Measurements from ENCODE around the gene SLC8A2.
A peak's percentile ranks its signal among the peaks of the same experiment; 100 is the strongest.
"Not testable (repeated sequence)": the region's sequence is repeated elsewhere in the genome, so short reads cannot be mapped to it uniquely, and the experiment has no call there.

SLC8A2 gene

DNA sequence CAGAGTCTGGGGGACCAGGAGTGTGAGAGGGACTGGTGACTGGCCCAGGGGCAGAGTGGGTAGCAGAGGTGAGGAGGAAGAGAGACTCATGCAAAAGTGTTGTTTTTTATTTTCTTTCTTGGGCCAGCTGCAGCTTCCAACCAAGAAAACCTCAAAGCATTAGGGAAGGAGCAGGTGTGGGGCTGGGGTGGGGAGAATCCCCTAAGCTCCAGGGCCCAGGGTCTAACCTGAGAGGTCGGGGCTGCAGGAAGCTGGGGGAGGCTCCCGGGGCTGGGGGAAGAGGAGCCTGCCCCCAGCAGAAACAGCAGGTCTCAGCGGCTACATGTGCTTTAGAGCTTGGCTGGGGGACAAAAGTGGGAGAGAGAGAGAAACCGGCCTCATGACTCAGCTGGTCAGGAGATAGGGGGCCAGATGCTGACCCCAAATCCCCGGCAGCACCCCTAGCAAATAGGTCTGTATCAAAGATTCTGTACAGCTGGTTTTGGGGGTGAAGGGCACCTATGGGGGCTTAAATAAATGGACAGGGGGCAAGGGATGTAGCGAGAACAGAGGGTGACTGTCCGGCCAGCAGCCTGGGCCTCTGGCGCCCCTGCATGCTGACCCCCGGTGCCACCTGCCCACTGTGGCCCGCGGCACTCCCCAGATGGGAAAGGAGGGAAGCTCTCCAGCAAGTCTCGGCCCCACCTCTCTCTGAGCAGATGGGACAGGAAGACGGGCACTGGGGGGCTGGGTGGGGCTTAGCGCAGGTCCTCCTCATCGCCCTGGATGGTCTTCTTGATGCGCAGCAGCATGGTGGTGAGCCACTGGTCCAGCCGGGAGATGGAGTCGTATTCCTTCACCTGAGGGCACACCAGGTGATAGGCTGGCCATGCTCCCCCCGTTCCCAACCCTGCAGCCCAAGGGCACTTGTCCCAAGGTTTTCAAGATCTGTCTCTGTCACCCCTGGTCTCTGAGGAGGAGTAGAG, 16.1 kb upstream of the SLC8A2 start:
- no peak for DNase-seq (ENCODE audit: extremely low read depth, low read depth)
- H3K4me3 ChIP-seq (replicated peaks; ENCODE audit: low read depth, low read length) = no peak overlapping the region
- TF ChIP-seq, protein P1, sequence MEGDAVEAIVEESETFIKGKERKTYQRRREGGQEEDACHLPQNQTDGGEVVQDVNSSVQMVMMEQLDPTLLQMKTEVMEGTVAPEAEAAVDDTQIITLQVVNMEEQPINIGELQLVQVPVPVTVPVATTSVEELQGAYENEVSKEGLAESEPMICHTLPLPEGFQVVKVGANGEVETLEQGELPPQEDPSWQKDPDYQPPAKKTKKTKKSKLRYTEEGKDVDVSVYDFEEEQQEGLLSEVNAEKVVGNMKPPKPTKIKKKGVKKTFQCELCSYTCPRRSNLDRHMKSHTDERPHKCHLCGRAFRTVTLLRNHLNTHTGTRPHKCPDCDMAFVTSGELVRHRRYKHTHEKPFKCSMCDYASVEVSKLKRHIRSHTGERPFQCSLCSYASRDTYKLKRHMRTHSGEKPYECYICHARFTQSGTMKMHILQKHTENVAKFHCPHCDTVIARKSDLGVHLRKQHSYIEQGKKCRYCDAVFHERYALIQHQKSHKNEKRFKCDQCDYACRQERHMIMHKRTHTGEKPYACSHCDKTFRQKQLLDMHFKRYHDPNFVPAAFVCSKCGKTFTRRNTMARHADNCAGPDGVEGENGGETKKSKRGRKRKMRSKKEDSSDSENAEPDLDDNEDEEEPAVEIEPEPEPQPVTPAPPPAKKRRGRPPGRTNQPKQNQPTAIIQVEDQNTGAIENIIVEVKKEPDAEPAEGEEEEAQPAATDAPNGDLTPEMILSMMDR (IDR thresholded peaks at IDR 0.05; ENCODE audit: low read depth, low read length, missing control alignments) = no peak

DNA sequence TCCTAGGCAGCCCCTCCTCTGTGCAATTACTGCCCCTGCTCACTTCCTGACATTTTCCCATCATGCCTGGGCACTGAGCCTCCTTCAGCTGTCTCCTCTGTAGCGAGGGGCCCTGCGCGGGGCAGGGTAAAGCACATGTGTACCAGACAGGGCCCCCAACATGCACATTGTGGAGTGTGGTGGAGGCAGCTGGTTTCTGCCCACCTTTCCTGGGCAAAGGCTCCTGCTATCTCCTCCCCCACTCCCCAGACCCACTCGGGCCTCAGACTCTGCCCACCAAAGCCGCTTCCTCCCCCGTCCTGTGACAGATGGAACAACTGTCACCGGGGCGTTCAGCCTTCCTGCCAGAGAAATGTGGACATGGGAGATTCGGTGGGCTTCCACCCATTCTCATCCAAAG, 15.2 kb upstream of the SLC8A2 start:
- no peak for DNase-seq (ENCODE audit: extremely low read depth, low read depth)
- H3K4me3 ChIP-seq (replicated peaks; ENCODE audit: low read depth, low read length) = no peak overlapping the region
- TF ChIP-seq, protein P1 (IDR thresholded peaks at IDR 0.05; ENCODE audit: low read depth, low read length, missing control alignments) = no peak

DNA sequence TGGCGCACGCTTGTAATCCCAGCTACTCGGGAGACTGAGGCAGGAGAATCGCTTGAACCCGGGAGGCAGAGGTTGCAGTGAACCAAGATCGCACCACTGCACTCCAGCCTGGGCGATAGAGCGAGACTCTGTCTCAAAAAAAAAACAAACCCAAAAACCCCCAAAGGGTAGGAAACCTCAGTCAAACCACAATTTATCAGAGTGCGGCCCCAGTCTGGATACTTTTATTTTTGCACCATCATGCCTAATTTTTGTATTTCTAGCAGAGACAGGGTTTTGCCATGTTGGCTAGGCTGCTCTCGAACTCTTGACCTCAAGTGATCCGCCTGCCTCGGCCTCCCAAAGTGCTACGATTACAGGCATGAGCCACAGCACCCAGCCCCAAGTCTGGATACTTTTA, 14.5 kb upstream of the SLC8A2 start:
- not testable (repeated sequence) for H3K4me3 ChIP-seq (replicated peaks; ENCODE audit: low read depth, low read length); DNase-seq (ENCODE audit: extremely low read depth, low read depth)

DNA sequence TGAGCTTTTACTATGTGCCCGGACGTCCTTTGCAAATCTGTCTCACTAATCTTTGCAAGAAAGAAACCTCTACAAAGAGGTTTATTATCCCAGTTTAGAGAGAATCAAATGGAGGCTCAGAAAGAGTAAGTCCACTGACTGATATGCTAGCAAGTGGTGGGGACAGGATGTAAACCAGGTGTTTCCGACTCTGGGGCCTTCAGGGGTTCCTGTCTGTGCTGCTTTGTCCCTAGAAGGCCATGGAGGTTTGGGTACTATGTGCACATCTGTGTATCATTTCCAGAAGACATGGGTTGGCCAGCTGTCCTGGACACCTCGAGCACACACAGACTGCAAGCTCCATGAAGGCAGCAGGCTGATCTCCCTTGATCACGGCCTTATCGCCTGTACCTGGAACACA, 13.5 kb upstream of the SLC8A2 start:
- DNase-seq (ENCODE audit: extremely low read depth, low read depth) = no peak
- H3K4me3 ChIP-seq (replicated peaks; ENCODE audit: low read depth, low read length) = peak overlapping the region; percentile 69
- TF ChIP-seq, protein P1 (IDR thresholded peaks at IDR 0.05; ENCODE audit: low read depth, low read length, missing control alignments) = no peak

GRCh38 chr19:47483800-47484690, 12.4 kb upstream of the SLC8A2 start, which contains the start of gene KPTN:
KPTN (minus strand) TSS chr19:47484219; CDS start chr19:47484160, 59 bp downstream.
- DNase-seq (ENCODE audit: extremely low read depth, low read depth) = peak; percentile 55
- TF ChIP-seq, protein P1 (IDR thresholded peaks at IDR 0.05; ENCODE audit: low read depth, low read length, missing control alignments) = peak; percentile 91
- H3K4me3 ChIP-seq (replicated peaks; ENCODE audit: low read depth, low read length) = peak within 1 kb of the TSS; percentile 69

GRCh38 chr19:47483200-47483599, 11.5 kb upstream of the SLC8A2 start:
- peak overlapping the region; percentile 69 for H3K4me3 ChIP-seq (replicated peaks; ENCODE audit: low read depth, low read length)
- TF ChIP-seq, protein P1 (IDR thresholded peaks at IDR 0.05; ENCODE audit: low read depth, low read length, missing control alignments) = no peak
- DNase-seq (ENCODE audit: extremely low read depth, low read depth) = no peak

Data from HFF-Myc (cell line).